OCI-LY3 (cell line): Measurements from ENCODE around the gene RBM17.
"Not testable (repeated sequence)": the region's sequence is repeated elsewhere in the genome, so short reads cannot be mapped to it uniquely, and the experiment has no call there.

ENCODE experiments used
- H2AFZ ChIP-seq: fragments of 200-600, 300-600 bp; shearing (Covaris generic); 2 replicates; pipeline ENCODE4 v1.6.0; 2014; ENCODE audit warnings: antibody characterized with exemption, low read depth, low read length
- H3K27ac ChIP-seq: fragments of 200-600, 300-600 bp; sonication (generic); 2 replicates; pipeline ENCODE4 v1.5.1; 2014; ENCODE audit warnings: mild to moderate bottlenecking, low read length, moderate library complexity, mixed read lengths
- H3K27me3 ChIP-seq: fragments of 200-600, 300-600 bp; sonication (generic); 2 replicates; pipeline ENCODE4 v1.6.1; 2014; ENCODE audit warnings: low read depth, low read length, mixed read lengths
- H3K36me3 ChIP-seq: fragments of 200-600, 300-600 bp; sonication (generic); replicated peaks from 2 replicates; pipeline ENCODE3; 2014; ENCODE audit warnings: low read depth, low read length, mixed read lengths
- H3K4me1 ChIP-seq: fragments of 300-600, 200-600 bp; sonication (generic); 2 replicates; pipeline ENCODE4 v1.6.1; 2014; ENCODE audit warnings: low read length, mixed read lengths
- H3K4me2 ChIP-seq: fragments of 200-600, 300-600 bp; sonication (generic); 2 replicates; pipeline ENCODE4 v1.6.1; 2014; ENCODE audit warnings: low read length, mixed read lengths
- H3K4me3 ChIP-seq: fragments of 300-600, 200-600 bp; sonication (generic); 2 replicates; pipeline ENCODE4 v1.5.1; 2014; ENCODE audit warnings: antibody characterized with exemption, mild to moderate bottlenecking, low read length, moderate library complexity
- H3K79me2 ChIP-seq: fragments of 300-600, 200-600 bp; shearing (Covaris generic); 2 replicates; pipeline ENCODE4 v1.6.1; 2014; ENCODE audit warnings: mild to moderate bottlenecking, low read length, mixed read lengths
- H3K9ac ChIP-seq: fragments of 300-600, 200-600 bp; shearing (Covaris generic); 2 replicates; pipeline ENCODE4 v1.6.0; 2014; ENCODE audit warnings: mild to moderate bottlenecking, low read length, moderate library complexity
- H3K9me3 ChIP-seq: fragments of 200-600, 300-600 bp; shearing (Covaris generic); 2 replicates; pipeline ENCODE4 v1.6.1; 2014; ENCODE audit warnings: low read length, mixed read lengths; ENCODE audit not compliant: insufficient read depth
- H4K20me1 ChIP-seq: fragments of 200-600, 300-600 bp; sonication (generic); 2 replicates; pipeline ENCODE4 v1.6.1; 2016; ENCODE audit warnings: low read length, mixed read lengths; ENCODE audit not compliant: insufficient read depth
- EZH2phosphoT487 ChIP-seq: fragments of 200-600 bp; shearing (Covaris generic); IDR thresholded peaks from 2 replicates; pipeline ENCODE4 v1.6.1; 2018; ENCODE audit warnings: antibody characterized with exemption, mixed run types, low read depth
- TF ChIP-seq, protein P1 (sequence below): fragments of 200-600, 300-600 bp; sonication (generic); IDR thresholded peaks from 2 replicates; pipeline ENCODE4 v1.5.1; 2014; ENCODE audit warnings: antibody characterized with exemption, low read length, low read depth

The RBM17 gene

DNA sequence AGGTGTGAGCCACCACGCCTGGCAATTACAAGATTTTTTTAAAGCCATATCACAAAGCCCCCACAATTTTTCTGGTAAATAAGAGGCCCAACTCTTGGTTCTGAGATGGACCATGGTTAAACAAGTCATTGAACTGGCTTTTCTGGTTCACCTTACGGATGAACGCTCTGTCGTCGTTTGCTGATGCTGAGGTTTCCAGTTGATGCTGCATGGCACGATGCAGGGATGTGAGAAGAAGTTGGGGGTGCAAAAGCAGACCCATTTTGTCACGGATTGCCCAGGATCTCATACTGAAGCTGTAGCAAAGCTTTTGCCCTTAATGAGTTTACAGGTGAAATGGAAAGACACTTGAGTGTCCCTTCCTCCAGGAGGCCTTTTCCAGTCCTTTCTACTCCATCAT is 24.7 kb upstream of the RBM17 start:
- Histone ChIP-seq H2AFZ (no peak overlapping the region), H3K9ac (no peak overlapping the region), H3K9me3 (peaks cover 5% of the 10 kb centered on the region; the same call in 1 of the 2 replicates), H3K79me2 (peaks cover 23% of the 10 kb centered on the region), H3K4me2 (no peak overlapping the region), H4K20me1 (no peaks in the 10 kb centered on the region), H3K4me1 (peaks cover 75% of the 10 kb centered on the region), H3K4me3 (no peak overlapping the region), H3K27me3 (no peaks in the 10 kb centered on the region), H3K36me3 (no peaks in the 10 kb centered on the region), H3K27ac (no peak overlapping the region)
- TF ChIP-seq EZH2phosphoT487, result no peak
- TF ChIP-seq, protein P1, sequence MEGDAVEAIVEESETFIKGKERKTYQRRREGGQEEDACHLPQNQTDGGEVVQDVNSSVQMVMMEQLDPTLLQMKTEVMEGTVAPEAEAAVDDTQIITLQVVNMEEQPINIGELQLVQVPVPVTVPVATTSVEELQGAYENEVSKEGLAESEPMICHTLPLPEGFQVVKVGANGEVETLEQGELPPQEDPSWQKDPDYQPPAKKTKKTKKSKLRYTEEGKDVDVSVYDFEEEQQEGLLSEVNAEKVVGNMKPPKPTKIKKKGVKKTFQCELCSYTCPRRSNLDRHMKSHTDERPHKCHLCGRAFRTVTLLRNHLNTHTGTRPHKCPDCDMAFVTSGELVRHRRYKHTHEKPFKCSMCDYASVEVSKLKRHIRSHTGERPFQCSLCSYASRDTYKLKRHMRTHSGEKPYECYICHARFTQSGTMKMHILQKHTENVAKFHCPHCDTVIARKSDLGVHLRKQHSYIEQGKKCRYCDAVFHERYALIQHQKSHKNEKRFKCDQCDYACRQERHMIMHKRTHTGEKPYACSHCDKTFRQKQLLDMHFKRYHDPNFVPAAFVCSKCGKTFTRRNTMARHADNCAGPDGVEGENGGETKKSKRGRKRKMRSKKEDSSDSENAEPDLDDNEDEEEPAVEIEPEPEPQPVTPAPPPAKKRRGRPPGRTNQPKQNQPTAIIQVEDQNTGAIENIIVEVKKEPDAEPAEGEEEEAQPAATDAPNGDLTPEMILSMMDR, result no peak

DNA sequence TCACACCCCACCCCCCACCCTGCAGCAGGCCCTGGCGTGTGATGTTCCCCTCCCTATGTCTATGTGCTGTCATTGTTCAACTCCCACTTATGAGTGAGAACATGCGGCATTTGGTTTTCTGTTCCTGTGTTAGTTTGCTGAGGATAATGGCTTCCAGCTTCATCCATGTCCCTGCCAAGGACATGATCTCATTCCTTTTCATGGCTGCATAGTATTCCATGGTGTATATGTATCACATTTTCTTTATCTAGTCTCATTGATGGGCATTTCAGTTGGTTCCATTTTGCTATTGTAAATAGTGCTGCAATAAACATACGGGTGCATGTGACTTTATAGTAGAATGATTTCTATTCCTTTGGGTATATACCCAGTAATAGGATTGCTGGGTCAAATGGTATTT is 24.1 kb upstream of the RBM17 start:
- not testable (repeated sequence) for H3K36me3 ChIP-seq, H3K9me3 ChIP-seq, H2AFZ ChIP-seq, H3K4me3 ChIP-seq, H3K9ac ChIP-seq, H3K27me3 ChIP-seq, H3K27ac ChIP-seq, H3K4me2 ChIP-seq, H4K20me1 ChIP-seq
- H3K79me2 ChIP-seq, result peaks cover 20% of the 10 kb centered on the region
- peaks cover 75% of the 10 kb centered on the region for H3K4me1 ChIP-seq

DNA sequence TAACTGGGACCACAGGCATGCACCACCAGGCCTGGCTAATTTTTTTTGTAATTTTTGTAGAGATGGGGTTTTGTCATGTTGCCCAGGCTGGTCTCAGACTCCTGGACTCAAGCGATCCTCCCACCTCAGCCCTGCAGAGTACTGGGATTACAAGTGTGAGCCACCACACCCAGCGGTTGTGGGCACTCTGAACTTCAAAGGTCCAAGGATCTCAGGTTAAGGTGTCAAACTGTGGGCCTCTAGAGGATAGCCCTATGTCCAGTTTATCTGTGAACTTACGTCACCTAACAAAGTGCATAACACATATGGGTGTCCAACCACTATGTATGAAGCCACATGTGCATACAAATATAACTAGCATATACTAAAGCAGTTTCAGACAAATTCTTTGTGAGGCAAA is 23.4 kb upstream of the RBM17 start:
- Histone ChIP-seq H3K36me3 (no peaks in the 10 kb centered on the region), H3K27ac (peak overlapping the region; percentile 56), H4K20me1 (no peaks in the 10 kb centered on the region), H3K4me2 (peak overlapping the region; percentile 35), H3K27me3 (no peaks in the 10 kb centered on the region), H3K79me2 (peaks cover 13% of the 10 kb centered on the region), H3K4me3 (no peak overlapping the region), H3K9ac (peak overlapping the region; percentile 23; the same call in 1 of the 2 replicates), H2AFZ (0 out of 2 replicates have a peak overlapping the region, but pooled peaks have one; percentile 8), H3K9me3 (peaks cover 5% of the 10 kb centered on the region; the same call in 1 of the 2 replicates), H3K4me1 (peaks cover 75% of the 10 kb centered on the region)
- TF ChIP-seq EZH2phosphoT487, result no peak
- TF ChIP-seq, protein P1, result no peak

DNA sequence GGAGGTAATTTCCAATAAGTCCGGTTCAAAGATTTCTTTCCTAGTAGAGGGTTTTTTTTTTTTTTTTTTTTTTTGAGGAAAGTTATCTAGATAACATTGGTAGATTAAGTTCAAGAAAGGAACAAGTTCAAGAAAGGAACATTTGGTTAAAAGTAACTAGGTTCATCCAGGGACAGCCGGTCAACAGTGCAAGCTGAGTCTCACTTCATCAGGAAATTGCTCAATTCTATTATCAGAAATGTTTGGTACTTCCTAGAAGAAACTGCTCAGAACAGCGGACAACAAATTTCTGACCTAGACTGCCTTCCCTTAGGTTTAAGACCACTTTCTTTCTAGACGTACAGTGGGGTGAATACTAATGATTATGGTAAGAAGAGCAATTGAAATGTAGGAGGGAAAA is 23.0 kb upstream of the RBM17 start:
- no peaks in the 10 kb centered on the region for H3K36me3 ChIP-seq
- peak overlapping the region; percentile 35 for H3K4me2 ChIP-seq
- H3K79me2 ChIP-seq, result peaks cover 13% of the 10 kb centered on the region

More for the DNA sequence above, 23.0 kb upstream of the RBM17 start:
- Histone ChIP-seq H3K27me3 (no peaks in the 10 kb centered on the region), H3K4me1 (peaks cover 75% of the 10 kb centered on the region), H3K9me3 (peaks cover 5% of the 10 kb centered on the region; the same call in 1 of the 2 replicates), H3K27ac (peak overlapping the region; percentile 56), H3K4me3 (no peak overlapping the region), H2AFZ (peak overlapping the region; percentile 8; the same call in 1 of the 2 replicates), H4K20me1 (no peaks in the 10 kb centered on the region), H3K9ac (peak overlapping the region; percentile 23; the same call in 1 of the 2 replicates)
- TF ChIP-seq, protein P1, result no peak
- TF ChIP-seq EZH2phosphoT487, result no peak
